Suppressor macrophage treated with lipopolysaccharide for 4 hours (primary cell): ENCODE data around the gene TADA2B.
A peak's percentile ranks its signal among the peaks of the same experiment; 100 is the strongest.
"Not testable (repeated sequence)": the region's sequence is repeated elsewhere in the genome, so short reads cannot be mapped to it uniquely, and the experiment has no call there.

ENCODE experiments used
- DNase-seq: peaks from one replicate; pipeline ENCODE4 v3.0.0-alpha.2; 2020

The TADA2B gene

GRCh38 chr4:7086384-7086783, 43.2 kb downstream of the TADA2B start:
- no peak for DNase-seq

GRCh38 chr4:7087036-7087435, 43.9 kb downstream of the TADA2B start:
- DNase-seq = no peak

- DNase-seq = no peak
These were observed 46.2 kb downstream of the TADA2B start for GRCh38 chr4:7089213-7089986.

- DNase-seq = no peak
These were observed 48.9 kb downstream of the TADA2B start for GRCh38 chr4:7092026-7092425.

- no peak for DNase-seq
These were observed 51.7 kb downstream of the TADA2B start for GRCh38 chr4:7094916-7095315.

- no peak for DNase-seq
These were observed 52.5 kb downstream of the TADA2B start for GRCh38 chr4:7095611-7096155.

- no peak for DNase-seq
These were observed 53.1 kb downstream of the TADA2B start for GRCh38 chr4:7096236-7096635.

- DNase-seq = peak; percentile 70
These were observed 58.7 kb downstream of the TADA2B start for GRCh38 chr4:7101692-7102515.

GRCh38 chr4:7102516-7102909, 59.3 kb downstream of the TADA2B start:
- DNase-seq = not testable (repeated sequence)

- DNase-seq = peak; percentile 88
These were observed 59.9 kb downstream of the TADA2B start for GRCh38 chr4:7103031-7103606.

- peak; percentile 58 for DNase-seq
These were observed 60.6 kb downstream of the TADA2B start for GRCh38 chr4:7103607-7104365.

GRCh38 chr4:7104366-7105031, 61.3 kb downstream of the TADA2B start:
- no peak for DNase-seq

GRCh38 chr4:7105276-7105675, 62.1 kb downstream of the TADA2B start:
- no peak for DNase-seq

- no peak for DNase-seq
These were observed 64.2 kb downstream of the TADA2B start for GRCh38 chr4:7107166-7107905.
